Measurements from ENCODE around the gene GTSF1L.

GTSF1L gene

GRCh38 chr20:43744966-43745730 is 18.3 kb upstream of the GTSF1L start:
- DNase-seq: no peak

- no peak for DNase-seq
Measured at GRCh38 chr20:43744151-43744611, 17.4 kb upstream of the GTSF1L start.

GRCh38 chr20:43740642-43741041 is 13.8 kb upstream of the GTSF1L start:
- no peak for DNase-seq

GRCh38 chr20:43739148-43739749 is 12.4 kb upstream of the GTSF1L start:
- DNase-seq: no peak

- DNase-seq: no peak
Measured at GRCh38 chr20:43737925-43738324, 11.1 kb upstream of the GTSF1L start.

- DNase-seq: no peak
Measured at GRCh38 chr20:43736588-43737158, 9.9 kb upstream of the GTSF1L start.

GRCh38 chr20:43731927-43732326 is 5.1 kb upstream of the GTSF1L start:
- no peak for DNase-seq

- no peak for DNase-seq
Measured at GRCh38 chr20:43731469-43731868, 4.7 kb upstream of the GTSF1L start.

- DNase-seq: no peak
Measured at GRCh38 chr20:43728686-43729255, 2.0 kb upstream of the GTSF1L start.

GRCh38 chr20:43727980-43728590 is 1.3 kb upstream of the GTSF1L start:
- no peak for DNase-seq

- no peak for DNase-seq
Measured at GRCh38 chr20:43726333-43726732, 469 bp downstream of the GTSF1L start.

- DNase-seq: no peak
Measured at GRCh38 chr20:43725666-43726065, 1.1 kb downstream of the GTSF1L start.

GRCh38 chr20:43724383-43724782 is 2.4 kb downstream of the GTSF1L start:
- DNase-seq: no peak

GRCh38 chr20:43723735-43724134 is 3.1 kb downstream of the GTSF1L start:
- DNase-seq: no peak

- no peak for DNase-seq
Measured at GRCh38 chr20:43723186-43723585, 3.6 kb downstream of the GTSF1L start.

- DNase-seq: no peak
Measured at GRCh38 chr20:43722153-43722505, 4.7 kb downstream of the GTSF1L start.

GRCh38 chr20:43721429-43722152 is 5.2 kb downstream of the GTSF1L start:
- no peak for DNase-seq

GRCh38 chr20:43721097-43721428 is 5.7 kb downstream of the GTSF1L start:
- DNase-seq: no peak

GRCh38 chr20:43720007-43720406 is 6.8 kb downstream of the GTSF1L start:
- DNase-seq: no peak

GRCh38 chr20:43717616-43717995 is 9.2 kb downstream of the GTSF1L start:
- no peak for DNase-seq

GRCh38 chr20:43716757-43717615 is 9.8 kb downstream of the GTSF1L start:
- no peak for DNase-seq

- DNase-seq: no peak
Measured at GRCh38 chr20:43716123-43716522, 10.7 kb downstream of the GTSF1L start.
